GM23248 (cell line): Measurements from ENCODE around the gene MID1IP1. TPM values are rescaled to one million over a fixed set of nuclear protein-coding genes. Genes with fewer than 3 reads are reported as not detected.

Experiments used
- DNase-seq: peaks from one replicate; pipeline ENCODE4 v3.0.0-alpha.2; 2015
- H2AFZ ChIP-seq: fragments of 200-600 bp; sonication (generic); 2 replicates; pipeline ENCODE4 v1.6.1; 2016; ENCODE audit warnings: antibody characterized with exemption
- H3F3A ChIP-seq: fragments of 200-600 bp; sonication (generic); 2 replicates; pipeline ENCODE4 v1.6.1; 2016; ENCODE audit warnings: mild to moderate bottlenecking, antibody characterized with exemption, mixed run types; ENCODE audit not compliant: insufficient read depth
- H3K27ac ChIP-seq: fragments of 200-600 bp; sonication (generic); 2 replicates; pipeline ENCODE4 v1.5.1; 2016; ENCODE audit warnings: mild to moderate bottlenecking
- H3K27me3 ChIP-seq: fragments of 200-600 bp; sonication (generic); replicated peaks from 2 replicates; pipeline ENCODE4 v1.6.1; 2016; ENCODE audit warnings: mild to moderate bottlenecking; ENCODE audit not compliant: insufficient read depth
- H3K36me3 ChIP-seq: fragments of 200-600 bp; sonication (generic); 2 replicates; pipeline ENCODE4 v1.6.1; 2016; ENCODE audit warnings: low read depth, mild to moderate bottlenecking
- H3K4me1 ChIP-seq: fragments of 200-600 bp; sonication (generic); 2 replicates; pipeline ENCODE4 v1.6.1; 2016; ENCODE audit warnings: mild to moderate bottlenecking; ENCODE audit not compliant: insufficient read depth
- H3K4me2 ChIP-seq: fragments of 200-600 bp; sonication (generic); one replicate; pipeline ENCODE4 v1.6.1; 2016; ENCODE audit warnings: mild to moderate bottlenecking; ENCODE audit not compliant: unreplicated experiment
- H3K4me3 ChIP-seq: fragments of 200-600 bp; sonication (generic); 2 replicates; pipeline ENCODE4 v1.5.1; 2016; ENCODE audit warnings: mild to moderate bottlenecking
- H3K79me2 ChIP-seq: fragments of 200-600 bp; sonication (generic); 2 replicates; pipeline ENCODE4 v1.6.1; 2016; ENCODE audit warnings: mild to moderate bottlenecking; ENCODE audit not compliant: insufficient read depth
- H3K9ac ChIP-seq: fragments of 200-600 bp; sonication (generic); 2 replicates; pipeline ENCODE4 v1.6.1; 2016; ENCODE audit warnings: mild to moderate bottlenecking
- H3K9me2 ChIP-seq: fragments of 200-600 bp; sonication (generic); 2 replicates; pipeline ENCODE4 v1.6.1; 2016; ENCODE audit warnings: mixed run types, mild to moderate bottlenecking, moderate library complexity; ENCODE audit not compliant: insufficient read depth
- H3K9me3 ChIP-seq: fragments of 200-600 bp; sonication (generic); one replicate; pipeline ENCODE4 v1.6.1; 2017; ENCODE audit warnings: low read depth
- H4K20me1 ChIP-seq: fragments of 200-600 bp; sonication (generic); 2 replicates; pipeline ENCODE4 v1.6.0; 2016; ENCODE audit not compliant: insufficient read depth
- EZH2 ChIP-seq: fragments of 200-600 bp; sonication (generic); IDR thresholded peaks from 2 replicates; pipeline ENCODE4 v1.6.1; 2018; ENCODE audit warnings: antibody characterized with exemption, mild to moderate bottlenecking; ENCODE audit not compliant: insufficient read depth, poor library complexity, severe bottlenecking
- EZH2phosphoT487 ChIP-seq: fragments of 200-600 bp; sonication (generic); IDR thresholded peaks from 2 replicates; pipeline ENCODE4 v1.6.1; 2018; ENCODE audit warnings: antibody characterized with exemption, moderate library complexity, mild to moderate bottlenecking, low read depth; ENCODE audit not compliant: insufficient read depth
- WGBS, 2 experiments: methylation state at CpG; one replicate each; pipeline ENCODE4 v1.1.6; 2015 to 2017; ENCODE audit warnings: low lambda C conversion rate in 2 of 2, low coverage in 1 of 2; ENCODE audit errors: missing lambda C conversion rate in 2 of 2; 5-methylcytosine and 5-hydroxymethylcytosine counted together
- in situ Hi-C: fragments of 300-500 bp; cut with MboI; formaldehyde crosslinking; loops from 2 replicates; pipeline ENCODE4 v1.15.0; 2020
- polyA plus RNA-seq: library from polyadenylated mRNA; unstranded; fragments of >200 nt; fragmentation: Nextera tagmentation; extraction: Ambion mirVana; gene quantifications from 2 replicates; pipeline ENCODE4 v1.2.1, GENCODE V29; 2016
- total RNA-seq: library from RNA; depleted of rRNA; stranded (reverse); fragments of >200 nt; shearing (Covaris generic); gene quantifications from 2 replicates; pipeline ENCODE4 v1.2.3, GENCODE V29; 2014; rRNA removed

The MID1IP1 gene
- total and polyA plus RNA-seq, 2 experiments from 2014 or later, result 4.8 to 41.9 TPM

DNA sequence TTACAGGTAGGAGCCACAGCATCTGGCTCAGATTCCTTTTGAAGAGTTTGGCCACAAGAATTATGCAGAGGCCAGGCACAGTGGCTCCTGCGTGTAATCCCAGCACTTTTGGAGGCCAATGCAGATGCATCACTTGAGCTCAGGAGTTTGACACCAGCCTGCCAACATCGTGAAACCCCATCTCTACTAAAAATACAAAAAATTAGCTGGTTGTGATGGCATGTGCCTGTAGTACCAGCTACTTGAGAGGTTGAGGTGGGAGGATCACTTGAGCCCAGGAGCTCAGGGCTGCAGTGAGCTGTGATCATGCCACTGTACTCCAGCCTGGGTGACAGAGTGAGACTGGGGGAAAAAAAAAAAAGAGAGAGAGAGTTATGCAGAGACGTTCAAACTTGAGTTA lies 53.0 kb downstream of the MID1IP1 start:
- no peaks in the 10 kb centered on the region for H3K9me2 ChIP-seq
- in situ Hi-C loops, result no loop called here
- no peak overlapping the region for H3K9ac ChIP-seq
- H3K4me2 ChIP-seq, result no peak overlapping the region
- TF ChIP-seq EZH2phosphoT487 (no peak), EZH2 (no peak)
- no peaks in the 10 kb centered on the region for H3K79me2 ChIP-seq
- H3K36me3 ChIP-seq, result no peaks in the 10 kb centered on the region
- H3F3A ChIP-seq, result no peaks in the 10 kb centered on the region
- 76 to 86% methylated on average over 3 of the region's 3 CpGs for WGBS, 2 experiments
- no peak overlapping the region for H3K4me3 ChIP-seq
- no peaks in the 10 kb centered on the region for H3K9me3 ChIP-seq
- no peaks in the 10 kb centered on the region for H3K27me3 ChIP-seq
- H2AFZ ChIP-seq, result no peak overlapping the region
- no peaks in the 10 kb centered on the region for H4K20me1 ChIP-seq
- no peaks in the 10 kb centered on the region for H3K4me1 ChIP-seq
- no peak for DNase-seq
- H3K27ac ChIP-seq, result no peak overlapping the region

Other genes with a start within 250 kb of the MID1IP1 start
- gene TSPAN7, start 239.9 kb upstream of the MID1IP1 start, total RNA-seq, result not detected in 2 replicates
- not detected in 2 replicates for gene TSPAN7, start 239.9 kb upstream of the MID1IP1 start, polyA plus RNA-seq